Gastroesophageal sphincter (tissue), 3 donors: ENCODE measurements around the gene LUC7L2.

Experiments used
- EP300 ChIP-seq: sonication (generic); formaldehyde crosslinking; IDR thresholded peaks from one replicate; pipeline ENCODE4 v1.6.1; 2017; ENCODE audit warnings: antibody characterized with exemption, mild to moderate bottlenecking
- POLR2A ChIP-seq, 2 donors: fragments of 450-650 bp; IDR thresholded peaks; one replicate each; pipeline ENCODE4 v1.6.1; 2017; ENCODE audit warnings: antibody characterized with exemption in 2 of 2, mild to moderate bottlenecking in 2 of 2, moderate library complexity in 1 of 2
- POLR2AphosphoS5 ChIP-seq: sonication (generic); formaldehyde crosslinking; IDR thresholded peaks from one replicate; pipeline ENCODE4 v1.6.1; 2017; ENCODE audit warnings: antibody characterized with exemption
- TF ChIP-seq, protein P1 (sequence below), 4 experiments: fragments of 200-600 bp in 2 of 4; fragments of 450-650 bp in 2 of 4; sonication (generic) in 1 of 4; IDR thresholded peaks; one replicate each; pipeline ENCODE4 v1.5.1; 2017 to 2019; ENCODE audit warnings: antibody characterized with exemption in 4 of 4, mild to moderate bottlenecking in 2 of 4, moderate library complexity in 2 of 4

GRCh38 chr7:139456511-139456910 is 96.8 kb downstream of the LUC7L2 start:
- TF ChIP-seq, protein P1, sequence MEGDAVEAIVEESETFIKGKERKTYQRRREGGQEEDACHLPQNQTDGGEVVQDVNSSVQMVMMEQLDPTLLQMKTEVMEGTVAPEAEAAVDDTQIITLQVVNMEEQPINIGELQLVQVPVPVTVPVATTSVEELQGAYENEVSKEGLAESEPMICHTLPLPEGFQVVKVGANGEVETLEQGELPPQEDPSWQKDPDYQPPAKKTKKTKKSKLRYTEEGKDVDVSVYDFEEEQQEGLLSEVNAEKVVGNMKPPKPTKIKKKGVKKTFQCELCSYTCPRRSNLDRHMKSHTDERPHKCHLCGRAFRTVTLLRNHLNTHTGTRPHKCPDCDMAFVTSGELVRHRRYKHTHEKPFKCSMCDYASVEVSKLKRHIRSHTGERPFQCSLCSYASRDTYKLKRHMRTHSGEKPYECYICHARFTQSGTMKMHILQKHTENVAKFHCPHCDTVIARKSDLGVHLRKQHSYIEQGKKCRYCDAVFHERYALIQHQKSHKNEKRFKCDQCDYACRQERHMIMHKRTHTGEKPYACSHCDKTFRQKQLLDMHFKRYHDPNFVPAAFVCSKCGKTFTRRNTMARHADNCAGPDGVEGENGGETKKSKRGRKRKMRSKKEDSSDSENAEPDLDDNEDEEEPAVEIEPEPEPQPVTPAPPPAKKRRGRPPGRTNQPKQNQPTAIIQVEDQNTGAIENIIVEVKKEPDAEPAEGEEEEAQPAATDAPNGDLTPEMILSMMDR (IDR thresholded peaks at IDR 0.05) = no peak
- TF ChIP-seq POLR2A (IDR thresholded peaks at IDR 0.05) (no peak), POLR2AphosphoS5 (no peak), EP300 (no peak)
